Activated CD4-positive, alpha-beta T cell treated with anti-CD3 and anti-CD28 coated beads, Interleukin-2, amount 50 U/mL, for 1 hour (primary cell): ENCODE data around the gene NUP88.

Experiments
- DNase-seq: peaks from one replicate; pipeline ENCODE4 v3.0.0-alpha.2; 2020

Gene NUP88

GRCh38 chr17:5418858-5419355 lies 555 bp downstream of the NUP88 start:
- peak; percentile 43 for DNase-seq

- no peak for DNase-seq
These were observed 2.6 kb downstream of the NUP88 start for GRCh38 chr17:5416901-5417300.

- no peak for DNase-seq
These were observed 5.8 kb downstream of the NUP88 start for GRCh38 chr17:5413682-5414081.

GRCh38 chr17:5410594-5411272 lies 8.7 kb downstream of the NUP88 start:
- no peak for DNase-seq

GRCh38 chr17:5408186-5408585 lies 11.3 kb downstream of the NUP88 start:
- no peak for DNase-seq

- DNase-seq: no peak
These were observed 14.1 kb downstream of the NUP88 start for GRCh38 chr17:5405400-5405799.

GRCh38 chr17:5399767-5400166 lies 19.7 kb downstream of the NUP88 start:
- DNase-seq: no peak

- DNase-seq: no peak
These were observed 22.9 kb downstream of the NUP88 start for GRCh38 chr17:5396612-5397011.

- no peak for DNase-seq
These were observed 27.8 kb downstream of the NUP88 start for GRCh38 chr17:5391678-5392077.

GRCh38 chr17:5381542-5381941 lies 37.9 kb downstream of the NUP88 start:
- DNase-seq: no peak

- DNase-seq: no peak
These were observed 38.8 kb downstream of the NUP88 start for GRCh38 chr17:5380491-5381135.

GRCh38 chr17:5379351-5380107 lies 39.9 kb downstream of the NUP88 start:
- DNase-seq: no peak

GRCh38 chr17:5378566-5379207 lies 40.8 kb downstream of the NUP88 start:
- no peak for DNase-seq

GRCh38 chr17:5373112-5373511 lies 46.4 kb downstream of the NUP88 start:
- DNase-seq: no peak

- DNase-seq: no peak
These were observed 49.1 kb downstream of the NUP88 start for GRCh38 chr17:5370411-5370810.

GRCh38 chr17:5365831-5366230 lies 53.6 kb downstream of the NUP88 start:
- no peak for DNase-seq

GRCh38 chr17:5364696-5365095 lies 54.8 kb downstream of the NUP88 start:
- DNase-seq: no peak

- DNase-seq: no peak
These were observed 55.3 kb downstream of the NUP88 start for GRCh38 chr17:5364156-5364555.

- no peak for DNase-seq
These were observed 57.2 kb downstream of the NUP88 start for GRCh38 chr17:5362162-5362811.

GRCh38 chr17:5361426-5361825 lies 58.0 kb downstream of the NUP88 start:
- no peak for DNase-seq

GRCh38 chr17:5355421-5356129 lies 63.9 kb downstream of the NUP88 start:
- no peak for DNase-seq

- no peak for DNase-seq
These were observed 64.5 kb downstream of the NUP88 start for GRCh38 chr17:5354886-5355415.
